HCEC 1CT (cell line): ENCODE results near the gene CPT1C.

Source experiments
- DNase-seq: peaks from one replicate; pipeline ENCODE4 v3.0.0-alpha.2; 2017

The CPT1C gene

DNA sequence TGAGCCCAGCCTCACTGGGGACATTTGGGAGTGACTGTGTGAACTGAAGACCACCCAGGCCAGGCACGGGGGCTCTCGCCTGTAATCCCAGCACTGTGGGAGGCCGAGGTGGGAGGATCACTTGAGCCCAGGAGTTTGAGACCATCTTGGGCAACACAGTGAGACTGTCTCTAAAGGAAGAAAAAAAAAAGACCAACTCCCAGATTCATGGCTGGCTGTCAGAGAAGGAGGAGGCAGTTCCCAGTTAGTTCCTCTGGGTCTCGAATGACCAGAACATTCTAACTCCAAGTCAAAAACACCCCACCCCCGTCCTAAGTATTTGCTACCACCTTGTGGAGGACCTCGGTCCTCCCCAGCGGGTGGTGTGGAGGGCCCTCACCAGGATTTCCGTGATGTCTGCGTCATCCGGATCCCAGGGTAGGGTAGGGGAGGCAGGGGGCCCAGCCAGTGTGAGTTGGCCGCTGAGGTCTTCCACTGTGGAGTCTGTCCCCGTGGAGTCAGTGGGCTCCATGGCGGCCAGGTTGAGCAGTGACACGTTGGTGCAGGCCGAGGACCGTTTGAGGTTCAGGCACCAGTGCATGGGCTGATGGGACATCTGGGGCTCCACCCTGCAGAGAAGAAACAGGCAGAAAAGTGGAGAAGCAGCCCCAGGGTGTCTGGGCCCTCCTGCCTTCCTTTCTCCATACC, 70.9 kb downstream of the CPT1C start:
- DNase-seq, result no peak

DNA sequence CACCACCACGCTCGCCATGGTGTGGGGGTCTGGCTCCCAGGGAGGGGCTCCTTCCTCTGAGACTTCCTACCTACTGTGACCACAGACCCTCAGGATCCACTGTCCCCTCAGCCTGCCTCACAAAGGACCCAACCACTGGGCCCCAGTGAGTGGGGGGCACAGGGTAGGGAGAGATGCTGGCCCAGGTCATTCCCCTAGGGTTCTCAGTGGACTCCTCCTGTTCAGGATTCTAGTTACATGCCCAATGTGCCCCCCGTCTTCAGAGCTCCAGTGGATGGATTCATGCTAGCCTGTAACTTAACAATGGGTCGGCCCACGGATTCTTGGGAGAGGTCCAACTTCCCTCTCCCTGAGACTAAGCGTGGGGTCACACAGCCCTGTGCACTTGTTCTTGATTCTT, 72.3 kb downstream of the CPT1C start, which contains the start of gene TSKS:
Gene TSKS (minus strand): TSS at position 77 of the 400 bp plus-strand sequence. CDS start 59 bp downstream, at position 18.
- DNase-seq, result no peak
